Dendritic cell treated with granulocyte-macrophage colony-stimulating factor and Interleukin-4, amounts not matched to agents 40 ng/mL and 50 ng/mL, for 4 days (primary cell): ENCODE data around the gene VPS4B.

Experiments
- H3K27ac Mint-ChIP-seq: one replicate; pipeline ENCODE4 v1.8.0; 2022; ENCODE audit warnings: mild to moderate bottlenecking, mixed read lengths
- H3K27me3 Mint-ChIP-seq: one replicate; pipeline ENCODE4 v1.8.0; 2022; ENCODE audit warnings: mild to moderate bottlenecking, mixed read lengths
- H3K36me3 Mint-ChIP-seq: one replicate; pipeline ENCODE4 v1.8.0; 2022; ENCODE audit warnings: low read depth, mixed read lengths
- H3K4me1 Mint-ChIP-seq: one replicate; pipeline ENCODE4 v1.8.0; 2022; ENCODE audit warnings: low read depth, mixed read lengths
- H3K4me3 Mint-ChIP-seq: one replicate; pipeline ENCODE4 v1.8.0; 2022; ENCODE audit warnings: mild to moderate bottlenecking, moderate library complexity, mixed read lengths
- H3K9me3 Mint-ChIP-seq: one replicate; pipeline ENCODE4 v1.8.0; 2022; ENCODE audit warnings: mixed read lengths
- intact Hi-C: fragments of 100-400 bp; cut with micrococcal nuclease; formaldehyde crosslinking; loops from one replicate; pipeline ENCODE4 v1.15.0; 2022

The VPS4B gene

GRCh38 chr18:63445037-63445436 lies 22.8 kb upstream of the VPS4B start:
- Mint-ChIP-seq H3K9me3 (no peaks in the 10 kb centered on the region), H3K27me3 (no peaks in the 10 kb centered on the region), H3K4me1 (peaks cover 41% of the 10 kb centered on the region), H3K36me3 (no peaks in the 10 kb centered on the region), H3K4me3 (no peak overlapping the region), H3K27ac (peak overlapping the region; percentile 82)
- intact Hi-C loops, result no loop called here

- intact Hi-C loops, result no loop called here
- Mint-ChIP-seq H3K36me3 (no peaks in the 10 kb centered on the region), H3K27ac (peak overlapping the region; percentile 82)
Observed at GRCh38 chr18:63444580-63444979, 22.3 kb upstream of the VPS4B start.

GRCh38 chr18:63443829-63444228 lies 21.6 kb upstream of the VPS4B start:
- intact Hi-C loops, result no loop called here
- Mint-ChIP-seq H3K27ac (peak overlapping the region; percentile 82), H3K4me3 (no peak overlapping the region), H3K36me3 (no peaks in the 10 kb centered on the region), H3K9me3 (no peaks in the 10 kb centered on the region), H3K4me1 (peaks cover 44% of the 10 kb centered on the region), H3K27me3 (no peaks in the 10 kb centered on the region)

More at GRCh38 chr18:63444580-63444979, 22.3 kb upstream of the VPS4B start:
- Mint-ChIP-seq H3K4me1 (peaks cover 44% of the 10 kb centered on the region), H3K4me3 (no peak overlapping the region), H3K9me3 (no peaks in the 10 kb centered on the region), H3K27me3 (no peaks in the 10 kb centered on the region)

- peak overlapping the region; percentile 61 for H3K4me3 Mint-ChIP-seq
- intact Hi-C loops, result no loop called here
- H3K27ac Mint-ChIP-seq, result peak overlapping the region; percentile 79
- no peaks in the 10 kb centered on the region for H3K9me3 Mint-ChIP-seq
- no peaks in the 10 kb centered on the region for H3K27me3 Mint-ChIP-seq
- peaks cover 51% of the 10 kb centered on the region for H3K4me1 Mint-ChIP-seq
- no peaks in the 10 kb centered on the region for H3K36me3 Mint-ChIP-seq
Observed at GRCh38 chr18:63440881-63441280, 18.6 kb upstream of the VPS4B start.

- peak overlapping the region; percentile 79 for H3K27ac Mint-ChIP-seq
- no peaks in the 10 kb centered on the region for H3K9me3 Mint-ChIP-seq
- H3K27me3 Mint-ChIP-seq, result no peaks in the 10 kb centered on the region
- H3K4me3 Mint-ChIP-seq, result no peak overlapping the region
- H3K36me3 Mint-ChIP-seq, result no peaks in the 10 kb centered on the region
- peaks cover 46% of the 10 kb centered on the region for H3K4me1 Mint-ChIP-seq
- intact Hi-C loops, result no loop called here
Observed at GRCh38 chr18:63440219-63440618, 17.9 kb upstream of the VPS4B start.

GRCh38 chr18:63439334-63439733 lies 17.1 kb upstream of the VPS4B start:
- intact Hi-C loops, result loop anchor here (1.0 to 5.0 kb wide), 4 partner anchors 17 to 427 kb away; partner anchors contain the start of gene VPS4B
- peaks cover 41% of the 10 kb centered on the region for H3K4me1 Mint-ChIP-seq
- H3K27me3 Mint-ChIP-seq, result no peaks in the 10 kb centered on the region
- no peak overlapping the region for H3K4me3 Mint-ChIP-seq
- H3K36me3 Mint-ChIP-seq, result no peaks in the 10 kb centered on the region
- no peaks in the 10 kb centered on the region for H3K9me3 Mint-ChIP-seq
- H3K27ac Mint-ChIP-seq, result no peak overlapping the region

GRCh38 chr18:63438181-63438580 lies 15.9 kb upstream of the VPS4B start:
- no peaks in the 10 kb centered on the region for H3K27me3 Mint-ChIP-seq
- peaks cover 35% of the 10 kb centered on the region for H3K4me1 Mint-ChIP-seq
- no peak overlapping the region for H3K27ac Mint-ChIP-seq
- no peak overlapping the region for H3K4me3 Mint-ChIP-seq
- no peaks in the 10 kb centered on the region for H3K9me3 Mint-ChIP-seq
- intact Hi-C loops, result loop anchor here (2.0 to 5.0 kb wide), 3 partner anchors 15 to 426 kb away; partner anchors contain the start of gene VPS4B
- H3K36me3 Mint-ChIP-seq, result no peaks in the 10 kb centered on the region

- no peaks in the 10 kb centered on the region for H3K27me3 Mint-ChIP-seq
- no peaks in the 10 kb centered on the region for H3K36me3 Mint-ChIP-seq
- intact Hi-C loops, result no loop called here
- no peaks in the 10 kb centered on the region for H3K9me3 Mint-ChIP-seq
- H3K4me3 Mint-ChIP-seq, result no peak overlapping the region
- no peak overlapping the region for H3K27ac Mint-ChIP-seq
- peaks cover 6% of the 10 kb centered on the region for H3K4me1 Mint-ChIP-seq
Observed at GRCh38 chr18:63433334-63433866, 11.1 kb upstream of the VPS4B start.

GRCh38 chr18:63431180-63431579 lies 8.9 kb upstream of the VPS4B start:
- H3K9me3 Mint-ChIP-seq, result no peaks in the 10 kb centered on the region
- no peaks in the 10 kb centered on the region for H3K27me3 Mint-ChIP-seq
- no peaks in the 10 kb centered on the region for H3K36me3 Mint-ChIP-seq
- intact Hi-C loops, result no loop called here
- H3K4me3 Mint-ChIP-seq, result no peak overlapping the region
- H3K4me1 Mint-ChIP-seq, result peaks cover 1% of the 10 kb centered on the region
- H3K27ac Mint-ChIP-seq, result no peak overlapping the region

GRCh38 chr18:63430526-63430925 lies 8.2 kb upstream of the VPS4B start:
- Mint-ChIP-seq H3K9me3 (no peaks in the 10 kb centered on the region), H3K4me1 (no peaks in the 10 kb centered on the region), H3K4me3 (no peak overlapping the region), H3K36me3 (no peaks in the 10 kb centered on the region), H3K27ac (no peak overlapping the region), H3K27me3 (no peaks in the 10 kb centered on the region)
- intact Hi-C loops, result no loop called here

- intact Hi-C loops, result no loop called here
- no peak overlapping the region for H3K4me3 Mint-ChIP-seq
- no peak overlapping the region for H3K27ac Mint-ChIP-seq
- H3K27me3 Mint-ChIP-seq, result no peaks in the 10 kb centered on the region
- no peaks in the 10 kb centered on the region for H3K9me3 Mint-ChIP-seq
- peaks cover 12% of the 10 kb centered on the region for H3K4me1 Mint-ChIP-seq
- peaks cover 3% of the 10 kb centered on the region for H3K36me3 Mint-ChIP-seq
Observed at GRCh38 chr18:63427558-63427957, 5.3 kb upstream of the VPS4B start.

GRCh38 chr18:63422864-63423304 lies 608 bp upstream of the VPS4B start:
- H3K27ac Mint-ChIP-seq, result peak overlapping the region; percentile 98
- H3K36me3 Mint-ChIP-seq, result peaks cover 20% of the 10 kb centered on the region
- peaks cover 21% of the 10 kb centered on the region for H3K4me1 Mint-ChIP-seq
- H3K4me3 Mint-ChIP-seq, result peak overlapping the region; percentile 95
- H3K9me3 Mint-ChIP-seq, result no peaks in the 10 kb centered on the region
- H3K27me3 Mint-ChIP-seq, result no peaks in the 10 kb centered on the region
- intact Hi-C loops, result loop anchor here (1.0 to 5.0 kb wide), 3 partner anchors 16 to 549 kb away; partner anchors contain the start of genes KDSR and SERPINB8

- H3K4me1 Mint-ChIP-seq, result peaks cover 21% of the 10 kb centered on the region
- intact Hi-C loops, result loop anchor here (5.0 kb wide), 1 partner anchor 551 kb away; the partner anchor contains the start of gene SERPINB8
- no peaks in the 10 kb centered on the region for H3K9me3 Mint-ChIP-seq
- peaks cover 20% of the 10 kb centered on the region for H3K36me3 Mint-ChIP-seq
- H3K27me3 Mint-ChIP-seq, result no peaks in the 10 kb centered on the region
- H3K27ac Mint-ChIP-seq, result peak overlapping the region; percentile 98
- peak overlapping the region; percentile 95 for H3K4me3 Mint-ChIP-seq
Observed at GRCh38 chr18:63421514-63421913, 762 bp downstream of the VPS4B start.

- Mint-ChIP-seq H3K36me3 (peaks cover 49% of the 10 kb centered on the region), H3K27ac (no peak overlapping the region), H3K27me3 (no peaks in the 10 kb centered on the region), H3K9me3 (no peaks in the 10 kb centered on the region), H3K4me3 (no peak overlapping the region), H3K4me1 (peaks cover 11% of the 10 kb centered on the region)
- intact Hi-C loops, result no loop called here
Observed at GRCh38 chr18:63412953-63413352, 9.3 kb downstream of the VPS4B start.

- no peaks in the 10 kb centered on the region for H3K9me3 Mint-ChIP-seq
- peaks cover 71% of the 10 kb centered on the region for H3K36me3 Mint-ChIP-seq
- no peak overlapping the region for H3K27ac Mint-ChIP-seq
- peaks cover 11% of the 10 kb centered on the region for H3K4me1 Mint-ChIP-seq
- no peak overlapping the region for H3K4me3 Mint-ChIP-seq
- no peaks in the 10 kb centered on the region for H3K27me3 Mint-ChIP-seq
- intact Hi-C loops, result no loop called here
Observed at GRCh38 chr18:63410792-63411191, 11.5 kb downstream of the VPS4B start.
